Measurements from ENCODE around the gene GRID1.

GRCh38 chr10:85614981-85615380 lies 751.6 kb downstream of the GRID1 start:
- no peak for TF ChIP-seq CTCF (IDR thresholded peaks at IDR 0.05; ENCODE audit: low read length)
- no peak for TF ChIP-seq EZH2 (optimal IDR thresholded peaks at IDR 0.05; ENCODE audit: low read depth, low read length)
